ENCODE measurements around the gene DCXR.

The DCXR gene

GRCh38 chr17:82022310-82022980 is 15.1 kb downstream of the DCXR start, which contains the start of gene CENPX:
TSS of gene CENPX (minus strand) at chr17:82022878. CDS start at chr17:82022861, 17 bp downstream.
- no peak for DNase-seq (ENCODE audit: low read depth)

- DNase-seq (ENCODE audit: low read depth), result no peak
Observed at GRCh38 chr17:82021900-82022309, 15.6 kb downstream of the DCXR start.

GRCh38 chr17:82021107-82021899 is 16.2 kb downstream of the DCXR start:
- no peak for DNase-seq (ENCODE audit: low read depth)

GRCh38 chr17:82020572-82021106 is 16.9 kb downstream of the DCXR start:
- DNase-seq (ENCODE audit: low read depth), result no peak

- DNase-seq (ENCODE audit: low read depth), result no peak
Observed at GRCh38 chr17:82019690-82020571, 17.6 kb downstream of the DCXR start.

GRCh38 chr17:82018989-82019689 is 18.4 kb downstream of the DCXR start:
- no peak for DNase-seq (ENCODE audit: low read depth)

- no peak for DNase-seq (ENCODE audit: low read depth)
Observed at GRCh38 chr17:82018152-82018988, 19.1 kb downstream of the DCXR start.

- DNase-seq (ENCODE audit: low read depth), result no peak
Observed at GRCh38 chr17:82017612-82018151, 19.8 kb downstream of the DCXR start.

GRCh38 chr17:82016875-82017459 is 20.5 kb downstream of the DCXR start:
- no peak for DNase-seq (ENCODE audit: low read depth)

GRCh38 chr17:82016061-82016874 is 21.2 kb downstream of the DCXR start:
- DNase-seq (ENCODE audit: low read depth), result no peak

- DNase-seq (ENCODE audit: low read depth), result no peak
Observed at GRCh38 chr17:82015311-82015971, 22.1 kb downstream of the DCXR start.

GRCh38 chr17:82014971-82015310 is 22.6 kb downstream of the DCXR start:
- DNase-seq (ENCODE audit: low read depth), result no peak

GRCh38 chr17:82014432-82014831 is 23.1 kb downstream of the DCXR start:
- DNase-seq (ENCODE audit: low read depth), result no peak

- DNase-seq (ENCODE audit: low read depth), result no peak
Observed at GRCh38 chr17:82013772-82014321, 23.6 kb downstream of the DCXR start.

GRCh38 chr17:82013341-82013740 is 24.2 kb downstream of the DCXR start:
- no peak for DNase-seq (ENCODE audit: low read depth)

- no peak for DNase-seq (ENCODE audit: low read depth)
Observed at GRCh38 chr17:82012640-82013295, 24.7 kb downstream of the DCXR start.

- no peak for DNase-seq (ENCODE audit: low read depth)
Observed at GRCh38 chr17:82012261-82012639, 25.2 kb downstream of the DCXR start.
